ENCODE results near the gene LGI1.

The LGI1 gene

DNA sequence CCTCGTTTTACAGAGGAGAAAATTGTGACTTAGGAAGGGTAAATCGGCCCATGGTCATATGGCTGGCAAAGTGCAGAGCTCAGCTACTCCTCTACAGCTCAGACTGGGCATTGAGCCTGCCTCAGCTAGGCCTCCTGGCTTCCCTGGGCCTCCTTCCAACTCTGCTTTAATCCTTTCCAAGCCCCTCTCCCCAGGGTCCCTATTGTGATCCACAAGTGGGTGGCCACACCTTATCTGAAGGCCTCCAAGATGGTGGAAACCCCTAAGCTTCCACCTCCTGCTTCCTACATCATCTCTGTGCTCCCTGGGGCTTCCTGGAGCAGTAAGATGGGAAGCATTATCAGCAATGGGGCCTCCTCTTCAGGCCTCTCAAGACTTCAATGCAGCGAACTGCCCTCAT, 3.0 kb upstream of the LGI1 start:
- no peak for DNase-seq

DNA sequence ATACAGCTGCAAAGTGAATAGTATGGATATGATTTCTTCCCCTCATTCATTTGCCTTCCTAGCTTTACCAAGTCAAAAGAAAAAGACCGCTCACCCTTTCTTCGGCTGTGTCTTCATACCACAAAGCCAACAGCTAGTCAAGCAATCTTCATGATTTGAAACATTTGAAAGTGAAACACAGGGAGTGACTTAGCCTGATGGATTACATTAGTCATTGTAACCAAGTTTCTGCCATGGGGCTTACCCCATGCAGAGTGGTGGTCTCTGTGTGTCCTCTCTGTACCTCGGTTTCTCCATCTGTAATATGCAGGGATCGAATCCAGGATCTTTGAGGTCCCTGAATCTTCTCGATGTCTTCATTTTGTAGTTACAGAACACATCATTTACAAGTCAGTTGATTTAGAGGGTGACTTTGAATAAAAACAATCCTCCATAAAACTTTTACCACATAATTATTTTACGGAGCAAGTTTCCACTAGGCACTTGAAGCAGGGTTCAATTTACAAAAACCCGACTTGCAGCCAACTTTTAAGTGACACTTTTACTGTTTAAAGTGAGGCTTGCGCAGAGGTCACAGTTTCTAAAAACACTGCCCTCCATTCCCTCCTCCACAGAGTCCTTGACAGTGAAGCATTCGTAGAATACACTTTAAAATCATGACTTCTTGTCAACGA, 2.2 kb upstream of the LGI1 start:
- DNase-seq = no peak

DNA sequence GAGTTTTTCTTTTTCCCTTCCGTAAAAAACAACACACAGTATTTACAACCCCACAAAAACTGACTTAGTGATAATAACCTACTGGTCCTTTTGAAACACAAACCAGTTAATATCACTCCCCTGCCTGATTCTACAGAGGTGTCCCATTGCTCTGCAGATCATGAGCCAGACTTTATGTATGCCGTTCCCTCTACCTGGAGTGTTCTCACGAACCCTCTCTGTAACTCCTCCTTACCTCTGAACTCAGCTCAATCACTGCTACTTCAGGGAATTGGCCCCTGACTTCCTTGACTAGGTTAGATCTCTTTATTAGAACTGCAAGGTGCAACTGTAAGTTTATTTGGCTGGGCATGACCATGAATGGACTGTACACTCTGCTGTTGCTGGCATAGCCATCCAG, 1.6 kb upstream of the LGI1 start:
- no peak for DNase-seq

DNA sequence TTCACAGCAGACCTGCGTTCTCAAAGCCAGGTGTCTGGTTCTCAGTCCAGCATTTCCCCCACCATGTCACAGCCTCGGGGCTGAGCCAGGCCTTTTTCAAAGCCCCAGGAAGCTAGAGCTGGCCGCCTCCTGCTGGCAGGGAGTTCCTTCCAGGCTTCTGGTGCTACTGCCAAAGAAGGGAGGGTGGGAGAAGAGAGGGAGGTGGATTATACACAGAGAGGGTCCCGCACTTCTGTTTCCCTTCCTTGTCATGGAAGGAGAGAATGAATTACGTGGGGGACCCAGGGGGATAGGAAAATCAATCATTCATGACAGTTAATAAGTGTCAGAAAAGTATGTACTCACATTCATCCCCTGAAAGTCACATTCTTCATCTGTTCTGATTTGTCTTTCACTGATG, 600 bp upstream of the LGI1 start:
- peak in 32 of 56 donors; percentile 10 to 74 (median 40) for DNase-seq

DNA sequence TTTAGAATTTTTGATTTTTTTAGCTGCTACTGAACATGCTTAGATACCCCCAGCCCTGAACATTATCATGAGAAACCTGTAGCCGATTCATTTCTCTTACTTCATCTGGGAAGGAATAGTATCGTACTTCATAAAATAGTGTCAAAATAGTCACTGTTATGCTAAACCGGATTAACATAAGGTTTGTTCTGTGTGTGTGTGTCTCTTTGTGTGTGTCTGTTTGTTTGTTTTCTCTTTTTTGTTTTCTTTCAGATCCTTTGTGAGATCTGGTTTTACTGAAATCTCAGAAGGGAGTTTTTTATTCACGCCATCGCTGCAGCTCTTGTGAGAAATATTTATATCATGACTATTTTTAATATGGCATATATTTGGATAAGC, 761 bp downstream of the LGI1 start:
- DNase-seq = no peak

DNA sequence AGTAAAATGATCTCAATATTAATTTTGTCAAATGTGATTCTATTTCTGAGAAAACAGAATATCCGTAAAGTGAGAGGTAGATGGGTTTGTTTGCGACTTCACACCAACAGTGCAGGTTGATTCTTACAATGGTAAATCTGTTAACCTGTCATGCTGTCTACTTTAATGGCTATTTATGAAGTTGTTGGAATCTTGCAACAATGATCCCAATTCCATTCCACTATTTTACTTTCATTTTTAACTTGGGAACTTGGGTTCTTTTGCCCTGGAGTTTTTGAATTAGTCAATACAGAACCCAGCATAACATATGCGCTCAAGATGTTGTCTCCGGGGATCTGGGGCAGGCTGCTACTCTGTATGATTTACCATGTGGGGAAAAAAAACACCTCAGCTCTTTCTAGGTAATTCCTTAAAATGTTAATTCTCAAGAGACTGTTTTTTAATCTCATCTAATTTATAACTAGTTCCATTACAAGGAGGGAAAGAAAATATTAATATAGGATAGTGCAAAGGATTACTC, 1.2 kb downstream of the LGI1 start:
- no peak for DNase-seq

DNA sequence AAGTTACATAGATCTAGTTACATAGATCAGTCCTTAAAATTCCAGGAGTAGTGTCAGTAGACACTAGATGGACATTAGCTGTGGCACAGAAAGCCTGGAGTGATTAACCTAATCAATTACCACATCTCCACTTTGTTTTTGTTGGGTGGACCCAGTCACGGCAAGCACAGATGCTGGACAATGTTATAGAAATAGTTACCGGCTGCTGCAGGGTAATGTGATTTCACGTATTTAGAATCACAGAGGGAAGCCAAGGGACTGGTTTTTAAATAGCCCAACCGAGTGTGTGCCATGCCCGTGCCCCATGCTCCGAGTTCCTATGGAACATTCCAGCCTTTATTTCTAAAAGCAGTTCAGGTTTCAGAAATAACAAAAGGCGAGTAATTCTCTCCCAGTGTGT, 2.8 kb downstream of the LGI1 start:
- no peak for DNase-seq

DNA sequence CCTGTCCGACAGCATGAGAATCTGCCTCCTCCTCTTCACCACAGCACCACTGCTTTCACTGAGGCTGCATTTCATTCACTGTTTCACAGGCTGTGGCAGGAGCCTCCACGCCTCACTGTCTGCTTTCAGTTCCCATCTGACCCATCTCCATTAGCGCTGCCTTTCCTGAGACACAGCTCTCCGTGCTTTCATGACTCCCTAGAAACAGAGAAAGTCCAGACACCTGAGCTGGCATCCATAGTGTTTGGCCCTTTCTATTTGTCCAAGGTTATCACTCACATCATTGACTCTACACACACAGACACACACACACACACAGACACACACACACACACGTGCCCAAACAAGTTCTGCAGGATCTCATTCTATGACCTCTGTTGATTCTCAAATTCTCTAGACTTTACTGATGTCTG, 5.2 kb downstream of the LGI1 start:
- DNase-seq = no peak

DNA sequence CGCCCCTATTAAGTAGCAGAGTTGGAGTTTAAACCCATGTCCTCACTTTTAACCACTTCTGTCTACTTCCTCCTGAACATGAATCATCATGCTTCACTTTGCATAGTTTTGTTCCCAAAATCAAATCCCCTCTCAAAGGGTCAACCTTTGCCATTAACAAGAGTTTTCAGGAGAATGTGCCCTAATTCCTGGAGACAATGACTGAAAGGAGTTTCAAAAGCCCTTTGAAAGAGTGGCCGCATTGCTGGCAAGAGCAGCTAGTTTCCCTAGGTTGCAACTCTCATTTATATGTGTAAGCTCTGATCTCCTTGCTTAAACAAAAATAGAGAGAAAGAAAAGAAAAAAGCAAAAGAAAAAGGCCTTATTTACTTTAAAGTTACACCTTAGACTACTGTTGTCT, 9.2 kb downstream of the LGI1 start:
- DNase-seq = peak in 4 of 56 donors; percentile 20 to 32 (median 24)

DNA sequence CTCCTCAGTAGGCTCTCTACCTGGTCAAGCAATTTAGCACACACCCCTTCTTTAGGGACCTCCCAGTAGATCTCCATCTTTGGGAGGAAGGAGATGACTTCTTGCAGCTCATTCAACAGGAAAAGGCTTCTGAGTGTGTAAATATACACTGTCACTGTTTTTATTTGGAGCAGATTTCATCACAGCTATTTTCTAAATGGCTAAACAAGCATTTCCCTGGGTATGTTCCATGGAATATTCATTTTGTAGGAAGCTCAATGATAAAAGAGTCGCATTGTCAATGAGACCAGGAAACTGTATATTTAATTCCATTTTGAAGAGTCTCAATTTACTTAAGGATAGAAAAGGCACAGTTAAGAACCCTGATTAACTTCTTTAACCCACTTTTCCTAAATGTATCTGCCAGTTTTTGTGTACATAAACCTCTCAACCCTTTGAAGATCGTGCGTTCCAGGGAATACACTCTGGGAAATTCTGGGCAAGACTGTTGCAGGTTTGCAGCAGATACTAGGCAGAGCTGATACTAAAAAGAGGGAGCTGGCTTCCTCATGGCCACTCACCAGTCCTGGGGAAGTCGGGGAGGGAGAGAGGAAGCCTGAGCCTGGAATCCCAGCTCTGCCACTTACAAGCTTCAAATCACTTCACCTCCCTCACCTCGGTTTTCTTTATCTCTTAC, 10.1 kb downstream of the LGI1 start:
- no peak for DNase-seq

DNA sequence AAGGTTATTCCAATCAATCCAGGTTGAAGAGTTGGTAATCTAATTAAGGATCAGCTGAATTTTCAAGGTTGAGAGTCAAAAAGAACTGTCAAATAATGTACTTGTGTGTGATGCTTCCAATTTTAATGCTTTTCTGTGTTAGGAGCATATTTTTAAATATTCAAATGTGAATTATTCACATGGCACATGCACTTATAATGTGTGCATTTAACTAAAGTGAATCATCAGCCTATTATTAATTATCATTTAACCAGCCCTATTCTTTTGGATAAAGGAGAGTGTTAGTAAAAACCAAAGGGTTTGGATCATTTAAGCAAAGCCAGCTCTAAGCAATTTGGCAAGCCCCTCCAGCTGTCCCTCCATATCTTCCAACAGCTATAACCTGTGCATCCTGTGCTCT, 11.2 kb downstream of the LGI1 start:
- DNase-seq = no peak

DNA sequence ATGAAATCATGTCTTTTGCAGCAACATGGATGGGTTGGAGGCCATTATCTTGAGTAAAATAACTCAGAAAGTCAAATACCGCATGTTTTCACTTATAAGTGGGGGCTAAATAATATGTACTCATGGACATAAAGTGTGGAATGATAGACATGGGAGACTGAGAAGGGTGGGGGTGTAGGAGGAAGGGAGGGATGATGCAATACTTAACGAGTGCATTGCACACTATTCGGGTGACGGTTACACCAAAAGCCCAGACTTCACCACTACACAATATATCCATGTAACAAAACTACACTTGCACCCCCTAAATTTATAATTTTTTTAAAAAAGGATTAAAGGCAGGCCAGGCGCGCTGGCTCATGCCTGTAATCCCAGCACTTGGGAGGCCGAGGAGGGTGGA, 13.6 kb downstream of the LGI1 start:
- DNase-seq = no peak

DNA sequence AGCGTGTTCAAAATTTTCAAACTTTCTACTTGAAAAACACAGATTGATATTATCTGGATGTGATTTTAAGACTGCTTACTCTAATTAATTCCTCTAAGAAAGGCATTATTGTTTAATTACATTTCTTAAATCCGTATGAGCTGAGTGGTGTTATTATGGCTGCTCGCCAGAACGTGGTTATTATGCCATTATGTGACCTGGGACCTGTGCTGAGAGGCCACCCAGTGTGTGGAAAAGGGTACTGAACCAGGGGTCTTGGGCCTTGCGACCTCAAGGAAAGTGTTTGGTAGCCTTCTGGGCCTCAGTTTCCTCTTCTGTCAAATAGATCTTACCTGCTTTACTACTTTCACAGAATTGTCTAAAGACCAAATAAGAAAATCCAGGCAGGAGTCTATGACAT, 15.4 kb downstream of the LGI1 start:
- DNase-seq = no peak

DNA sequence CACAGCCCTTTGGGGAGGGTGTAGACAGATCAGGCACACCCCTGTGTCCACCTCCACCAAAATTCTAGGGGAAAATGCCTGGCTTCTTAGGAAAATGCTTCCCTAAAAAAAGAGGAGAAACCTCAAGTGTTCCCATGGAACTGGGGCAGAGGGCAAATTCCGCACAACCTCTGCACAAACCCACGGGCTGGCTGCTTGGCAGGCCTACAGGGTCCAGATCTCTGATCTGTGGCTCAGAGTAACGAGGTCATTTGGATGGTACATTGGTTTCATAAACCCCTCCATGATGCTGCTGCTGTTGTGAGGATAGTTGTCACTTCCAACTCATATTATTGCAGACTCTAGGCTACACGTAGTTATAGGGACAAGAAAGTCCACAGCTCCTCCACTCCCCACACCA, 16.0 kb downstream of the LGI1 start:
- peak in 2 of 56 donors; percentile 12 to 17 for DNase-seq

DNA sequence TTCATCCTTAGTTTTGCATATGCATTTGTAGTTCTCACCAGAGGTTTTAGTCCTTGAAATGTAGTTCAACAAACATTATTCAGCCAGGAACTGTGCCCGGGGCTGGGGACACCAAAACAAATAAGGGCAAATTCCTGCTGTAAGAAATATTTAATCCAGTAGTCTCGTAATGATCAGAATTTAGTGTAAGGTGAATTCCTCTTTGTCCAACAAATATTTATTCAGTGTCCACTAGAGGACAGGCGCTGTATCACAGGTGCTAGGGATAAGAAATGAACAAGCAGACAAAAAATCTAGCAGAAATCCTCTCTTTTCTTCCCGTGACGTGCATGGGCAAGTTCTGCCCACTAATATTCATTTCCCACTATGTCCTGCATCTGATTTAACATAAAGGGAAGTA, 17.6 kb downstream of the LGI1 start:
- no peak for DNase-seq

DNA sequence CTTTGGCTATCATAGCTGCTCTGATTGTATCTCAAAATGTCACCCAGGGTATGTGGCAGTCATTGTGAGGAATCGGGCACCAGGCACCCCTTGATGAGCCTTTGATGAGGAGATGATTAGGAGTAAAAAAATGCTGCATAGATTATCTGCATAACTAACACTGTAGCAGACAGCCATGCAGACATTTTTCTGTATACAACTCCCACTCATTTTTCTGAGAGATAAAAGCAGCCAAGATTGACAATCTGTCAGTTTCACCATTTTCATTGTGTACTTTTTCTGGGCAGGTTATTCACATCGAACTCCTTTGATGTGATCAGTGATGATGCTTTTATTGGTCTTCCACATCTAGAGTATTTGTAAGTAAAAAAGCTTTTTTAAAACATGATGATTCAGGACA, 19.4 kb downstream of the LGI1 start:
- DNase-seq = no peak

DNA sequence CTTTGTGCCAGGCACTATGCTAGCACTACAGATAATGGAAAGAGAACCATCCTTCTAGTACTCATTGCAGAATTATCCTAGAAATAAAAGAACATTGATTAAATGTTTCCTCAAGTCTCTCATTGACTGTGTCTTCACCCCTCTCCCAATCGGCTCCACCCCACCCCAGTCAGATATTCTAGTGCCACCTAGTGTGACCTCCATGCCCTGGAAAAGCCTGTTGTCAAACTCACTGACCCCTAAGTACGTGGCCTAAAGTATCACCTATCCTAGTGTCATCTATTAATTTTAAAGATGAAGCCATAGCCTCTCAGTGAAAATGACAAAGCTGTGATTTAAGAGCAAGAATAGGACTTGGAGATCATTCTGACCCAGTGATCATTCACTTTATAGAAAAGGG, 26.3 kb downstream of the LGI1 start:
- no peak for DNase-seq

DNA sequence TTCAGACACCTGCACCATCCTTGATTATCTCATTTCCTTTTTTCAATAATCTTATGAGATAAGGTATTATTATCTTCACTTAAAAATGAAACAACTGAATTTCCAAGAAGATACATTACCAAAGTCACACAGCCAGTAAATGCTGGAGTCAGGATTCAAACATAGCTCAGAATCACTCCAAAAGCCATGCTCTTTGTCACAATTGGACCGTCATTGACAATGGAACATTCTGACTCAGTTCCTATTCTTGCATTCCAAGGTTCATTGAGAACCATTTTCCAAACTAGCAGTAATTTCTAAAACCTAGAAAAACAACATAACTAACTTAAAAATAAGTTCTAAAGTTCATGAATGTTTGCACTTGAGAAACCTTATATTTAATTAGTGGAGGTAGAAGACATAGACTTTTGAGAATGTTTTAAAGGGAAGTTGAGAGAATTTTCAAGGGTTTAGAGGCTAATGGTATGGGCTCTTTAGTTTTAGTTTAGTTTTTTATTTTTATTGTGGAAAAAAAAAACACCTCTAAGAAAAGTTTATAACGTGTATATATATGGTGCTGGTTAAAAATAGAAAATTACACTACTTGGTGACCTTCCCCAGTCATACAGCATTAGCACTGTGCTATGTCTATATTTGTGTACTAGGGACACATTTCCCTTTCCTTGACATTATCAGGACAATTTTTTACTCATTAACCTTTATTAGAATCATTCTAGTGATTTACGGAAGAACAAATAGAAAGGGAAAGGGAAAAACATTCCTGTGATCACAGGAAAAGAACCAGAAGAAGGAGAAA, 30.9 kb downstream of the LGI1 start:
- no peak for DNase-seq

DNA sequence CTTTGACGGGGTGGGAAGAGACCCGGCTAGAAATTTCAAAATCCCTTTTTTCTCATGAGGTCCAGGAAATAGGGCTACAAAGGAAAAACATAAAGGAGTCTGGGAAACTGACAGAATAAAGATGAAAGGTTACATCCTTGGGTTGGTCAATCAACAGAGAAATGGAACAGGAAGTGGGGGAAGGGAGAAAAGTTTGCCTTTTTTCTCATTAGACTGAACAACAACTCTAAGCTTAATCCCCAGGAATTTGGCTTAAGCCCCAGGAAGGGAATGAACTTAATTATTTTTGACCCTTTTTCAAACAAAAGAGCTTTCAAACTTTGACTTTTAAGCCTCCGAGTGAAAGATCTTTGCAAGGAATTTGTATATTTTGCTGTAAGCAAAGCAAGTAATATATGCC, 32.7 kb downstream of the LGI1 start:
- DNase-seq = no peak

DNA sequence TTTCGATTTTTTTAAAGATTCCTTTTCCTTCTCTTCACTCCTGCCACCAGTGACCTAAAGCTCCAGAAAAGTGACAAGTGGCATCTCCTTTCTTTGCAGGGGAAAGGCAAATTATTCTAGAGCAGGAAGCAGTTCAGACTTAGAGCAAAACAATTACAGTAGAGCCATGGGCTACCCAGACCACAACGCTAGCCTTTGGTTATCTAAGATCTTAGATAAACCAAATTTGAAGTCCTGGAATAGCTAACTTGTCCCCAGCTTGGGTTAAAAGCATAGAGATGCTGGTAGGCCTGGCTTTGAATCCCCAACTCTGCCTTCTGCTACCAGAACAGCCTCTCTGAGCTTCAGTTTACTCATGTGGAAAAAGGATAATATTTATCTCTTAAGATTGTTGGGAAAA, 38.4 kb downstream of the LGI1 start:
- no peak for DNase-seq

DNA sequence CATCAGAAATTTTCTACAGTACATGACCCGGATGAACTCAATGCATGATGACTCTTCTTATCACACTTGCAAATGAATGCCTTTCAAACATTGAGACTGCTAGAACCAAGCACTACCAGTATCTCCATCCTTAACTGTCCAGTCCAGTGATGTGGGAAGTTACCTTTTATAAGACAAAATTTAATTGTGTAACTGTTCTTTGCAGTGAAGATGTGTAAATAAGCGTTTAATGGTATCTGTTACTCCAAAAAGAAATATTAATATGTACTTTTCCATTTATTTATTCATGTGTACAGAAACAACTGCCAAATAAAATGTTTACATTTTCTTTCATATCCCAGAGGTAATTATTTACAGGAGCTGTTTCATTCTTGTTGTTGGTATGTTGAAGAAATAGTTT, 40.1 kb downstream of the LGI1 start:
- no peak for DNase-seq

DNA sequence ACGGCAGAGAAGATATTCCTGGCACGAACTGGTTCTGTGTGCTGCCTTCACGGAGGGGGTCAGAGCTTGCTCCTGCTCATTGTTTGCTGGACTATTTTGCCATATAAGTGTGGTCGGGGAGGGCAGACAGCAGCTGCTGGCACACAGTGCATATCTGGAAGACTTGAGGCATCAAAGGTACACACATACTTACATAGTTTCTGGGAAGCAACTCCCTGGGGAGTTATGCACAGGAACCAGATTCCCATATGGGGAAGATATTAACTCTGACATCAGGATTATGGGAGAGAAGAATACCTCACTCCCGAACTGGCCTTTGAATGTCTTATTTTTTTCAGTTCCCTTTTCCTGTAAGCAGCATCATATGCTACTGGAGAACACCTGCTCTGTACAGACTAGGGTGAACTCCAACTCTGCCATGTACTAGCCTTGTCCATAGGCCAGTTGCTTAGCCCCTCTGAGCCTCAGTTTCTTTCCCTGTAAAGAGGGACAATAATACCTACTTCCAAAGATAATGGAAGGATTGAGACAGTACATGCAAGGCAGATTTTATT, 41.5 kb downstream of the LGI1 start:
- DNase-seq = no peak

Measured in nucleus accumbens (tissue), 56 donors.